Mucosa of gallbladder (tissue), 1 donor: ENCODE data around the gene SIRT7. TPM values are rescaled to one million over a fixed set of nuclear protein-coding genes. Genes with fewer than 3 reads are reported as not detected.
A peak's percentile ranks its signal among the peaks of the same experiment; 100 is the strongest.

ENCODE experiments used
- DNase-seq: peaks from one replicate; pipeline ENCODE4 v3.0.0-alpha.2; 2020; ENCODE audit warnings: low spot score
- total RNA-seq: library from RNA; stranded (reverse); gene quantifications from one replicate; pipeline ENCODE4 v1.2.1, GENCODE V29; 2021
- donor health status: DM: no; HTN: no; CAD: no.

The SIRT7 gene
- 58.1 TPM for total RNA-seq

- DNase-seq, result peak; percentile 79
Measured at GRCh38 chr17:81917565-81918332, at the start of gene SIRT7. TSS of gene SIRT7 (minus strand) at chr17:81918176. CDS start at chr17:81918131, 45 bp downstream.

GRCh38 chr17:81967244-81967532, 49.2 kb upstream of the SIRT7 start:
- no peak for DNase-seq

DNA sequence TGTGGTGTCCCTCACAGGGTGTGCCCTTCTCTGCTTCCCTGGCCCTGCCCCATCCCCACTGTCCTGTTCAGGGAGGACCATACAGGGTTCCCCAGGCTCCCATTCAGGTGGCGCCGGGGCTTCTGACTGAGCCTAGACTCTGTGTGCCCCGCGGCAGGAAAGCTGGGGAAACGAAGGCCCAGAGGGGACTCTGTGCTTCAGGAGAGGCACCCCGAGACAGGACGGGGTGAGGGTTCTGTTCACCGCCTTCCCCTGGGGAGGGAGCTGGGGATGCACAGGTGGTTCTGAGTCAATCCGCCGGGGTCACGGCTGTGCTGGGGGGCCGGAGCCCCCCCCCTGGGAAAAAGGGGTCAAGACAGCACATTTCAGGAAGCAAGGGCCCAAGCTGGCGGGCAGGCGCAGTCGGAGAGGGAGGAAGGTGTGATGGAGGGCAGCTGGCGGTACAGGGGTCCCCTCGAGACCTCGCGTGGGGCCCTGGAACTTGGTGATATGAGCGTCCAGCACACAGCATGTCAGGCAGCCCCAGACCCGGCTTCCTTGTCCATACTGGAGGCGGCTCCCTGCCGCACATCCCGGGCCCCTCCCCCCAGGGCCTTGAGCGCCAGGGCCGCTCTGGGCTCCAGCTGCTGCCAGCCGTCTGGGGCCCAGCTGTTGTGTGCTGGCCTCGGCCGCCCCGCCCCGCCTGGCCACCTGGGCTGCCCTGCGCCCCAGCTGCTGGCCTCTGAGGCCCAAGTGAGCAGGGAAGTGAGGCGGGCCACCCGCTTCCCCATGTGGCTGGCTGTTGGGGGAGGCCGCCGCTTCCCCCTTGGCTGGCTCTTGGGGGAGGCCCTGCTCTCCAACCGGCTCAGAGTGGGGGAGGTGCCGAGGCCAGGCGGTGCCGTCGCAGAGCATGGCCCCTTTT, 48.6 kb upstream of the SIRT7 start:
- DNase-seq, result peak; percentile 25

GRCh38 chr17:81964081-81964849, 46.3 kb upstream of the SIRT7 start:
- DNase-seq, result no peak

DNA sequence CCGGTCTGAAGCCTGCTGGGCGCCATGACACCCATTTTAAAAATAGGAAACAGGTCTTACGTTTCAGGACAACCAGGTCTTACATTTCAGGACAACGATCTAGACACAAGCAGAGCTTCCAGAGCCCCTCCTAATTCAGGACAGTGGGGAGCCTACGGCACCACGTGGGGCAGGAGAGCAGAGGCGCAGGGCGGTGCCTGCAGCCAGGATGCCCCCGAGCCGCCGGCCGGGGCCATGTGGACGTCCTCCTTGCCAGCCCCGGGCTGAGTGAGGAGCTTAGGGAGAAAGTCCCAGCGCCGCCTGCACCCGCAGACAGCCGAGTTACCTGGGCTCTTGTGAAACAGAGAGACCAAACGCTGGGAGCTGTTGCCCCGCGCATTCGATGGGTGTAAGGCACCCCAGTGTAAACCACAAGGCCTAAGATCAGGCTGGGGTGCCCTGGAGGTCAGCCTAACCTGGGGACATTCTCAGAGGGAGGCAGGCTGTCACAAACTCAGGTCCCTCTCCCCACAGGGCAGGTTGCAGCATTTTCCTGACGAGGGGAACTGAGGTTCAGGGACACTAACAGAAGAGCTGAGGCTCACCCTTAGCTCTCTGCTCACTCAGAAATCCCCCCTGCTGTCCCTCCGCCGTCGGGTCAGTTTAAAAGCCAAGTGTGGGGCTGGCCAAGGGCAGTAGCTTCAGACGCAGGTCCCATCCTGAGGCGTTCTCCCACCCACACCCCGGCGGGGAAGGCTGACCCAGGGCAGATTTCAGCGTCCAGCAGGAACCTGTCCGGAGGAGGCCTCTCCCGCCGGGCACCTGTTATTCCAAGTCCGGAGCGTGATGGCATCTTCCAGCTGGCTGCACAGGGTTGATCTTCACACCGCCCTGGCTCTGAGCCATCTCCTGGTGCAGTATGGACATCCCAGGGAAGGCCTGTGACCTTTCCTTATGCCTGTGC, 44.8 kb upstream of the SIRT7 start:
- no peak for DNase-seq

DNA sequence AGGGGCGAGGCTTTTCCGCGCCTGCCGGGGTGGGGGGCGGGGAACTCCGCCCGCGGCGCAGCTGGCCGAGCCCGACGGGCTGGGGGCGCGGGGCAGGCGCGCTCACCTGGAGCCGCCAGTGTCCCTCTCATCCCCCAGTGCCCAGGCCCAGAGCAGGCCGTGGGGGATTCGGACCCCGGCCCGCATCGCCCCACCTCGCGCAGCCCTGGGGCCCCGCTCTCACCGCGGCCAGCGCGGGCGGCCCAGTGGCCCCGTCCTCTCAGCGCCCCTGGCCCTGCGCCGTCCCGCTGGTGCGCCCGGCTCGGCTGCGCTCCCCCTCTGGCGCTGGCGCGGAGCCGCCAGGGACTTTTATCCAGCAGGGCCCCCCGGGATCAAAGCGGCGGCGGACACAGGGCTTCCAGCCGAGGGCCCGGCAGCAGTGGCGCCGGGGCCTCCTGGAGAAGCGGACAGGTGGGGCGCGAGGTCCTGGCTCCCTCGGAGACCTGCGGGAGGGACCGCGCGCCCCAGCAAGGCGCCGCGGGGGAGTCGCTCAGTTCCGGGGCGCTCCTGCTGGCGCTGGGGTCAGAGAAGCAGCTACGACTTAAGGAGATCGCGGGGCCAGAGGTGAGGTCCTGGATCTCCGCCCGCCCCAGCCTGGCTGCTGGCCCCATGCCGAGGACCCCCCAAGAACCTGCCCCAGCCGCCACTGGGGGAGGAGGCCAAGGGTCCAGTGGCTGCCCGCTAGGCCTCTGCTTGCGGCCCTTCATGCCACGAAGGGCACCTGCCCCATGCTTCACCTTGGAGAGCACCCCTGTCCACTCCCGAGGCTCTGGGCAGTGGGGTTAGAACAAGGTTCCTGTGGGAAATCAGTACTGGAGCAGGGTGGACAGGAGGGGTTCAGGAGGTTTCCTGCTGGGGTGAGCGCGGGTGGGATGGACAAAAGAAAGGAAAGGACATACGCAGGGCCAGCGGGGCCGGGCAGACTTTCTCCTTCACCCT, 43.8 kb upstream of the SIRT7 start:
- no peak for DNase-seq

GRCh38 chr17:81961087-81961511, 43.1 kb upstream of the SIRT7 start, which contains the start of gene NOTUM:
TSS of gene NOTUM (minus strand) at chr17:81961187. CDS start at chr17:81960909, 278 bp downstream.
- no peak for DNase-seq

DNA sequence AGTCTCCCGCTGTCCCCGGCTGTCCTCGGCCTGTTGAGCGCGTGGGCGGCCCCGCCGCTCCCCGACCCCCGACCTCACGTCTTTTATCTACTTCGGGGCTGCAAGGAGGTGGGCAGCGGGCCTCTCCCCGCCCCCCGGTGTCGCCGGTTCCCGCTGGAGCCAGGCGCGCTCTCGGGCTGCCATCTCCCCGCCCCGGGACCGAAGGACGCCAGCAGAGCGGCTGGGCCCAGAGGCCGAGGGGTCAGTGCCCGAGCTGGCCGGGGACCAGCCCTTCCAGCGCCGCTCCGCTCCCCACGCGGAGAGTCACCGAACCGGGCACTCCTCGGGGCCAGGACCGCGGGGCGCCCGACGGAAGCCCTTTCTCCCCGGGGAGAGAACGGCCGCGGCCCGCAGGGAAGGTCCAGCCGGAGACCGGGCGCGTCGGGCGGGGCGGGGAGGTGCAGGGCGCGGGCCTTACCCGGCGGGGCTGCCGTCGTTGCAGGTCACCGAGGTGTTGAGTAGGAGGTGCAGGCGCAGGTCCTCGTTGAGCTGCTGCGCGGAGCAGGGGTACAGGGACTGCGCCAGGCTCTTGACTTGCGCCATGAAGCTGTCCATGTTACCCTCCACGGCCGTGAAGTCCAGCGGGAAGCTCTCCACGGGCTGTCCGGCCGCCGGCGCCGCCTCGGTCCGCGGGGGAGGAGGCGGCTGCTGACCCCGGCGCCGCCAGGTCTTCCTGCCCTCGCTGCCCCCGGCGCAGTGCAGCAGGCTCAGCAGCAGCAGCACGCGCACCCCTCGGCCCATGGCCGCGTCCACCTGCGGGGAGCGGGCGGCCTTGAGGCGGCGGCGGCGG, 42.4 kb upstream of the SIRT7 start:
- no peak for DNase-seq

DNA sequence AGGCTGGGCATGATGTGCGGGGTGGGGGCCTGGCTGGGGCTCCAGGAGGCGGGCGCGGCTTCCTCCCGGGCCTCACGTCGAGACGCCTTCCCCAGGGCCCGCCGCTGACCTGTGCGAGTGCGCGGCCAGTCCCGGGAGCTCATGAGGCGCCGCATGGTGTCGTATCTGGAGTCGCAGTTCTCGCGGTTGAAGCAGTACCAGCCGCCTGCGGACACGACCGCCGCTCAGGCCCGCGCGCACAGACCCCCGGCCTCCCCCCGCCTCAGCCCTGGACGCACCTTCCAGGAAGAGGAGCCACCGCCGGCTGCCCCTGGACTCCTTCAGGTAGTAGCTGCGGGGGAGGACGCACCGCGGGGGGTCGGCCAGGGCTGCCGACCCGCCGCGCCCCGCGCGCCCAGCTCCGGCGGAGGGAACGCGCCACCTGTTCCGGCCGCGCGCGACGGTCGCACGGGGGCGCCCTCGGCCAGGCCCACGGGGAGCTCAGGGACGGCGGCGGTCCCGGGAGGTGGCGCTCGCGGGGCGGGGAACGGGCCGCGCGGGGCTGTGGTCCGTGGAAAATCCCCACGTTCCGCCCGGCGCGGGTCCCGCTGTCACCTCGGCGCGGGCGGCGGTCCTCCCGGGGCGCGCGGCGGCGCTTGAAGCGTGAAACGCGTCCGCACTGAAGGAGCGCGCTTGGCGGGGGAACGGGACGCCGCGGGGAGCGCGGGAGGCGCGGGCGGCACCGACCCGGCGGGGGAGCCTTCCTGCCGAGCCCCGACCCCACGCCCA, 41.6 kb upstream of the SIRT7 start:
- DNase-seq, result peak; percentile 64

GRCh38 chr17:81958633-81959342, 40.8 kb upstream of the SIRT7 start:
- DNase-seq, result no peak

- DNase-seq, result no peak
Measured at GRCh38 chr17:81957691-81958432, 39.9 kb upstream of the SIRT7 start.

DNA sequence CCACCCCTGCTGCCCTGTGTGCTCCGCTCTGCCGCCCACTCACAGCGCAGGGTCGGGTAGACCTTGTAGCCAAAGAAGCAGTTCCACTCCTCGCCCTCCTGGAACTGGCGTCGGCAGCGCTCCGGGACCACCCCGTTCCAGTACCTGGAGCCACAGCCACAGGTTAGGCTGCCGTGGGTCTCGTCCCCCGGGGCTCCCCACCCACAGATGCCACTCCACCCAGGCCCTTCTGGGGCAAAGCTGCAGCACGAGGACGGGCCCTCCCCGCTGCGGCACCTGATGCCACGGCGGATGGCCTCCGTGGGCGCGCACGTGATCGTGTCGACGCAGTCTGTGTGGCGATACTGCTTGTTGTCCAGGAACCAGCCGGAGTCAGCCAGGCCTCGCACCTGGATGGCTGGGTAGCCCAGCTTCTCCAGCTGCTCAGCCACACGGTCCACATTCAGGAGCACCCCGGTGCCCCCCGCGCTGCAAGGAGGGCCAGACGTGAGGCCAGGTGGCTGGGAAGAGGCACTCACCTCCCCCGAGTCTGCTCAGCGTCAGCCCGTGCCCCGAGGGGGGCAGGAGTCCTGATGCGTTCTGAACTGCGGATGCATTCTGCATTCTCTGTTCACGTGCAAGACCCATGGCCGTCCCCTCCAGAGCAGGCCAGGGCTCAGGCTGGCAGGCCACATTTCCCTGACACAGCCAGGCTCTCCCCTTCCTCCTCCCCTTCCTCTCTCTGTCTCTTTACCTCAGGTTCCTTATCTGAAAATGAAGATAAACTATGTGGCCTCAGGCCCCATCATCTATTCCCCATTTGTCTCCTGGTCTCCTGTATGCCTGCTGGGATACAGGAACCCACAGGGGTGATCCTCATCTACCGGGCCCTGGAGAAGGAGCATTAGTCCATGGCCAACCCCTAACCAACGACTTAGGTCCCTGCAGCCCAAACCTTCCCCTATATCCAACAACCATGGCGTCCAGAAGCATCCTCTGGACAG, 38.9 kb upstream of the SIRT7 start:
- no peak for DNase-seq

DNA sequence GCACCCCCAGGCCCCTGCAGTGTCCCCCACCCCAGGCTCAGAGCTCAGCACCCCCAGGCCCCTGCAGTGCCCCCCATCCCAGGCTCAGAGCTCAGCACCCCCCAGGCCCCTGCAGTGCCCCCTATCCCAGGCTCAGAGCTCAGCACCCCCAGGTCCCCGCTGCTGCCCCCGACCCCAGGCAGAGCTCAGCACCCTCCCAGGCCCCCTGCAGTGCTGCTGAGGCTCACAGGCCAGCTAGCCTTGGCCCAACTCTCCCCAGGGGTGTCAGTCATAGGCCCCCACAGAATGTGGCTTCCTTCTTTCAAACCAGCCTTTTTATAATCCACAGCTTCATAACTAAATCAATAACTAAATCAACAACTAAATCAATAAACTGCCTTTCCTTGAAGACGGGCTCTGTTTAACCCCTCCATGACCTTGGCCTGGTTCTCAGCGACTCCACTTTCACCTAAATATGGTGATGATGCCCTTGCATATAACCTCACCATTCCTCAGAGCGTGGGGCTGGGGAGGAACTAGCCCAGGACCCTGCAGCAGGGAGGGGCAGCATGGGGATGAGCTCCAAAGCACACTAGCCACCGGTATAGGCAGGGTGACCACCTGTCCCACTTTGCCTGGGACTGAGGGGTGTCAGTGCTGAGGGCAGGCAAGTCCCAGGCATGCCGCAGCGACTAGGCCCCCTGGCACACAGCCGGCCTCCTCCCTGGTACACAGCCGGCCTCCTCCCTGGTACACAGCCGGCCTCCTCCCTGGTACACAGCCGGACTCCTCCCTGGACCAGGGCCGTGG, 38.0 kb upstream of the SIRT7 start:
- DNase-seq, result no peak

DNA sequence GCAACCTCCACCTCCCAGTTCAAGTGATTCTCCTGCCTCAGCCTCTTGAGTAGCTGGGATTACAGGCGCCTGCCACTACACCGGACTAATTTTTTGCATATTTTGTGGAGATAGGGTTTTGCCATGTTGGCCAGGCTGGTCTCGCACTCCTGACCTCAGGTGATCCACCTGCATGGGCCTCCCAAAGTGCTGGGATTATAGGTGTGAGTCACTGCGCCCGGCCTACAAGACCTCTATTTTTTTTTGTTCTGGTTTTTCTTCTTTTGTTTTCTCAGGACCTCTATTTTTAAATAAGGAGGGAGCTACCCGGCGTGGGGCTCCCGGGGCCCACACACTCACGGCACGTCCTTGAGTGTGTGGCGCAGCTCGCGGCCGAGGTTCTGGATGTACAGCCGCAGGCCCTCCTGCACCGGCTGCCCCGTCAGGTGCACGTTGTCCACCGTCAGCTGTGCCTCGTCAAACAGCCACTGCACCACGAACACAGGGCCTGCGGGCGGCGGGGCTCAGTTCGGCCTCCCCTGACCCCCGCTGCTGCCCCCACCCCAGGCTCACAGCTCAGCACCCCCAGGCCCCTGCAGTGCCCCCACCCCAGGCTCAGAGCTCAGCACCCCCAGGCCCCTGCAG, 37.2 kb upstream of the SIRT7 start:
- DNase-seq, result no peak
